Left renal cortex interstitium (tissue), 4 donors: ENCODE measurements around the gene ZNF862. TPM values are rescaled to one million over a fixed set of nuclear protein-coding genes. Genes with fewer than 3 reads are reported as not detected.

Source experiments
- DNase-seq, 4 donors: peaks; one replicate each; pipeline ENCODE4 v3.0.0-alpha.2; 2013; ENCODE audit warnings: low read depth in 4 of 4, low spot score in 2 of 4, missing footprints in 1 of 4
- polyA plus RNA-seq, 4 donors: library from polyadenylated mRNA; unstranded; fragments of 120-200 nt; gene quantifications; one replicate each; pipeline ENCODE4 v1.2.1, GENCODE V29; 2013; ENCODE audit not compliant: insufficient read length in 4 of 4

ZNF862 gene
- polyA plus RNA-seq, 4 donors, result 16.9 to 31.7 (median 22.1) TPM

DNA sequence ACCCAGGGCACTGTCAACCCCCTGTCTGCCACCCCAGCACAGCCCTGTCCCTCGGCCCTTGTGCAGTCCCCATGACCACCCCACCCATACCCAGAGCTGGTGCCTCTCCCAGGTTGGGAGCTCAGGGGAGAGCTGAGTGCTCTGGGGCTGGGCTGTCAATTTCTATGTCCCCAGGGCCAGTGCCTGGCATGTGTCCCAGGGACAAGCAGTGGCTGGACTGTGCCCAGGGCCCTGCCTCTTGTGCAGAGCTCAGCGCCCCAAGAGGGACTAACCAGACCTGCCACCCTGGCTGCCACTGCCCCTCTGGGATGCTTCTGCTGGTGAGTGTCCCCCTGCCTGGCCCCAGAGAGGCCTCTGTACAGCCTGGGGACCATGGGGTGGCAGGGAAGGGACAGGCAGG, 29.0 kb upstream of the ZNF862 start:
- DNase-seq, result no peak

DNA sequence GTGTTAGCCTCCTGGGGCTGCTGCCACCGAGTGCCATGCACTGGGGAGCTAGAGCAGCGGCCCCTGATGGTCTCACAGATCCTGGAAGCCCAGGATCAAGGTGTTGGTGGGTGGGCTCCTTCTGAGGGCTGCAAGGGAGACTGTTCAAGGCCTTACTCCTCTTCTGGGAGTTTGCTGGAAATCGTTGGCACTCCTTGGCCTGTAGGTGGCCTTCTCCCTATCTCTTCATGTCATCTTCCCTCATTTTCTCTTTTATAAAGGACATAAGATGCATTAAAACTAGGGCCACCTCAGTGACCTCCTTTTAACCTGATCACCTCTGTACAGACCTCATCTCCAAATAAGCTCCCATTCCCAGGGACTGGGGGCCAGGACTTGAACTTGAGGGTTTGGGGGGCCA, 27.0 kb upstream of the ZNF862 start:
- DNase-seq, result no peak

DNA sequence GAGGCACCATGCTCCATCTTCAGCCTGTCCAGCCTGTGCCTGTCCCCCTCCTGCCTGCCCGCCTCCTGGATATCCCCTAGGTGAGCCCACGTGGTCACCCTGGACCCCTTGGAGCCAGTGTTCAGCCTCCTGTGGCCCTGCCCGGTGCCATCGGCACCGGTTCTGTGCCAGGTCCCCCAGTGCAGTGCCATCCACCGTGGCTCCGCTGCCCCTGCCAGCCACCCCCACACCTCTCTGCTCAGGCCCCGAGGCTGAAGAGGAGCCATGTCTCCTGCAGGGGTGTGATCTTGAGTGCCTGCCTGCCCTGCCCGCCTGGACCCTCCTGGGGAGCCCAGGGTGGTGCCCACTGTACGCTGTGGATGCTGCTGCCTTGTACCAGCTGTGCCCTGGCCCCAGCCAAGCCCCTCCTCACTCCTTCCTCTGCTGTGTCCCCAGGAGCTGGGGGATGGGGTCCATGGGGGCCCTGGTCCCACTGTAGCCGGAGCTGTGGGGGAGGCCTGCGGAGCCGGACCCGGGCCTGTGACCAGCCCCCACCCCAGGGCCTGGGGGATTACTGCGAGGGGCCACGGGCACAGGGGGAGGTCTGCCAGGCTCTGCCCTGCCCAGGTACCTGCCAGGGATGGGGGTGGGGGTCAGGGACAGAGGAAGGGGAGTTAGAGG, 26.2 kb upstream of the ZNF862 start:
- DNase-seq, result no peak

DNA sequence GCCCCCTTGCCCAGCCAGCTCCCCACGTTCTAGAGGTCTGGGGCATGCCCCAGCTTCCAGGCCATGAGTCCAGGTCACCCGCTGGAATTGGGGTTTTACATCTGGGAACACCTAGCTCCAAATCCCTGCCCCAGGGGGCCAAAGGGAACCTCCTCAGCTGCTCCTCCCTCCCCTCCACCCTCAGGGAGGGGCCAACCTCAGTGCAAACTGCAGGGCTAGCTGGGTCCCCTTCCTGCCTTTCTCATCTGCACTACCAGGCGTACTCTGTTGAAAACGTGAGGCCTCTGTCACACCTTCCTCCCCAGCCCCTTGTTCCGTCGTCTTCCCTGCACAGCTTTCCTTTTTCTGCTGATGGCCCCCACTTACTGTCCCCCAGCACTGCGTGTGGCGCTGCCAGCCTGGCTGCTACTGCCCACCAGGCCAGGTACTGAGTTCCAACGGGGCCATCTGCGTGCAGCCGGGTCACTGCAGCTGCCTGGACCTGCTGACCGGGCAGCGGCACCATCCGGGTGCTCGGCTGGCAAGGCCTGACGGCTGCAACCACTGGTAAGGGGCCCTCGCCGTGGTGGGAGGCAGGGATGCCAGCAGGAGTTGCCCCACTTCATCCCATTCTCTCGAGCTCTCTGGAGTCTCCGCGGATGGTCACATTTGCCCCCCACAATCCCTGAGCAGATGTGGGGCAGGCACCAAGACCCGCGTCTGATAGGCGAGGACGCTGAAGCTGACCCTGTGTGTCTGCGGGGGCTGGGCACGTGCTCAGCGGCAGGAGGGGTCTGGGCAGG, 24.7 kb upstream of the ZNF862 start:
- no peak for DNase-seq

DNA sequence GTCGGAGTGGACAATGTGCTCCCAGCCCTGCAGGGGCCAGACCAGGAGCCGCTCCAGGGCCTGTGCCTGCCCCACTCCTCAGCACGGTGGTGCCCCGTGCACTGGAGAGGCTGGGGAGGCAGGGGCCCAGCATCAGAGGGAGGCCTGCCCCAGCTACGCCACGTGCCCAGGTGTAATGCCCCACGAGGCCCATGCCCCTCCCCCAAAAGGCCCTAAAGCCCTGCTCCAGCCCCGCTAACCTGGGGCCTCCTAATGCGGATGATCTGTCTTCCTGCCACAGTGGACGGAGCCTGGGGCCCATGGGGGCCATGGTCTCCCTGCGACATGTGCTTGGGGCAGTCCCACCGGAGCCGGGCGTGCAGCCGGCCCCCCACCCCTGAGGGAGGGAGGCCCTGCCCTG, 23.7 kb upstream of the ZNF862 start:
- DNase-seq, result no peak

DNA sequence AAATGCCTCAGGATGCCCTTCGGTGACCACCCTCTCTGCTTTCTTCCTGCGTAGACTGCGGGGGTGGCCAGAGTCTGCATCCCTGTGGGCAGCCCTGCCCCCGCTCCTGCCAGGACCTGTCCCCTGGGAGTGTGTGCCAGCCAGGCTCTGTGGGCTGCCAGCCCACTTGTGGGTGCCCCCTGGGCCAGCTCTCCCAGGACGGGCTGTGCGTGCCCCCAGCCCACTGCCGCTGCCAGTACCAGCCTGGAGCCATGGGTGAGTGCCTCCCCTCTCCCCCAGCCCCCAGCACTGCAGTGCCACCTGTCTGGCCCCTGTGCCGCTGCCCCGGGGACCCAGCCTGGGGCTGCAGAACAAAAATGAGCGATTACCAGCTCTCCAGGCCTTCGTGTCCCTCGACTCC, 23.1 kb upstream of the ZNF862 start:
- no peak for DNase-seq

DNA sequence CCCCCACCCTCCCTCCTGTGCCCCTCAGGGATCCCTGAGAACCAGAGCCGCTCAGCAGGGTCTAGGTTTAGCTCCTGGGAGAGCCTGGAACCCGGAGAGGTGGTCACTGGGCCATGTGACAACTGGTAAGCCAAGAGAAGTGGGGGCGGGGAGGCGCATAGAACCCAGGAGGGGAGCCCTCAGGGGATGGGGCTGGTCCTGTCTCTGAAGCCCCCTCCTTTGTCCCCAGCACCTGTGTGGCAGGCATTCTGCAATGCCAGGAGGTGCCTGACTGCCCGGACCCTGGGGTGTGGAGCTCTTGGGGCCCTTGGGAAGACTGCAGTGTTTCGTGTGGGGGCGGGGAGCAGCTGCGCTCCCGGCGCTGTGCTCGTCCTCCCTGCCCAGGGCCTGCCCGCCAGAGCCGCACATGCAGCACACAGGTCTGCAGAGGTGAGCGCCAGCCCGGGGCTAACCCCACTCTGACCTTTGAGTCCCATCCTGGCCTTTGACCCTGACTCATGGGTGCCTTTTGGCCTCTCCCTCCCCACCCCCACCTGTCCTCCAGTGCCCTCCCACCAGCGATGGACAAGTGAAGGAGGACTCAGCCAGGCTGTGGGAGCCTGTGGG, 22.4 kb upstream of the ZNF862 start:
- no peak for DNase-seq

DNA sequence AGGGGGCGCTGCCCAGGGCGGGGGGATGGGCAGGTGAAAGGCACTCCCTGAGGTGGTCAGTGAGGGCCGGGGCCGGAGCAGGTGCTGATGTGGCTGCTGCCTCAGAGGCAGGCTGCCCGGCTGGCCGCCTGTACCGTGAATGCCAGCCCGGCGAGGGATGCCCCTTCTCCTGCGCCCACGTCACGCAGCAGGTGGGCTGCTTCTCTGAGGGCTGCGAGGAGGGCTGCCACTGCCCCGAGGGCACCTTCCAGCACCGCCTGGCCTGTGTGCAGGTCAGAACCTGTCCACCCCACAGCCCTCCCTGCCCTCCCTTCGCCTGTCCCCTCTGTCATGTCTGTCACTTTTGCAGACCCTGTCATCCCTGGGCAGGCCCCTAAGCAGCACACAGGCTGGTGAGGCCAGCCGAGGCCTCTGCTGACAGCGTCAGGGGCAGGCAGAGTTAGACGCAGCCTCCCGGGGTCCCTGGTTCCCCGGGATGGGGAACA, 21.9 kb upstream of the ZNF862 start:
- DNase-seq, result no peak

DNA sequence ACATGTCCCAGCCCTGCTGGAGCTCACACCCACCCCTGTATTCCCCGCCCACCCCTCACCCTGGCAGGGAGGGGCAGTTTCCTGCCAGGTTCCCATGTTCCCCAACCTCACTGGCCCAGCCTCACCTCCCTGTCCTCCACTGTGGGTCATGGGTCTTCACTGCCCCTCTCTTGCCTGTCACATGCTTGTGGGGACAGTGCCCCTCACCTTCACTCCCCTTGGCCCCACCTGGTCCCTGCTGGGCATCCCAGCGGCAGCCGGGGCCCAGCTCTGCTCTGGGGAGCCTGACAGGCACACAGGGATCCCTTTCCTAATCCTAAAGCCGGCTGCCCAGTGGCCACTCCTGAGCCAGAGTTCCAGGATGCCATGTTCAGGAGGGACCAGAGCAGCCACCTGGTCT, 21.4 kb upstream of the ZNF862 start:
- DNase-seq, result no peak

DNA sequence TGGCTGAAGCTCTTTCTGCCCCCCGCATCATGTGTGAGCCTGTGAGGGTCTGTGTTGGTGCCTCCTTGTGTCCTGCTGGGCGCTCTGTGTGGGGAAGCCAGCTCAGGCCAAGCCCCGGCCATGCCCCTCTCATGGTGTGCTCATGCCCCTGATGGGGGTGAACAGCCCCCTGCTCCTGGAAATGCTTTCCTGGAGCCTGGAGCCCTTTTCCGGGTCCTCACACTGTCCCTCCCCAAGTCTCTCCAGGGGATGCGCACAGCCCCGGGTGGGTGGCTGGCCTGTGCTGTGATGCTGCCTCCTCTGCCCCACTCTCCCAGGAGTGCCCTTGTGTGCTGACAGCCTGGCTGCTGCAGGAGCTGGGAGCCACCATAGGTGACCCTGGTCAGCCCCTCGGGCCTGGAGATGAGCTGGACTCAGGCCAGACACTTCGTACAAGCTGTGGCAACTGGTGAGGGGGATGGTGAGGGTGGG, 20.8 kb upstream of the ZNF862 start:
- no peak for DNase-seq

DNA sequence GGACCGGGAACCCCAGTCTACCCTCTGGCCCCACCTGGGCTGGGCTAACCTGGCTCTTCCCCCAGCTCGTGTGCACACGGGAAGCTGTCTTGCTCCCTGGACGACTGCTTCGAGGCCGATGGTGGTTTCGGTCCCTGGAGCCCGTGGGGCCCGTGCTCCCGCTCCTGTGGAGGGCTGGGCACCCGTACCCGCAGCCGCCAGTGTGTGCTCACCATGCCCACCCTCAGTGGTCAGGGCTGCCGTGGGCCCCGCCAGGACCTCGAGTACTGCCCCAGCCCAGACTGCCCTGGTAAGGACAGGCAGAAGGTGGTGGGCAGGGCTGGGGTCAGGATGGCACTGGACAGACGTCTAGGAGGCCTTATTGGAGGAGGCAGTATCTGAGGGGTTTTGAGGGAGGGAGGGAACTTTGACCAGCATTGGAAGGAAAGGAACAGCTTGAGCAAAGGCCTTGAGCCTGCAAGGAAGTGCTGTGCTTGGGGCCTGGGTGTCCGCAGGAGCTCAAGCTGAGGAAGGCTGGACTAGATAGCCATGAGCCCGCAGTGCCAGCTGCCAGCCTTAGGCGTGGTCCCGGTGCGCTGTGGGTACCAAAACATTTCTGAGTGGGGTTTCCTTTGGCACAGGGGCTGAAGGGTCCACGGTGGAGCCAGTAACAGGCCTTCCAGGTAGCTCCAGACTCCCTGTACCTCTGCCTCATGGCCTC, 20.2 kb upstream of the ZNF862 start:
- no peak for DNase-seq

DNA sequence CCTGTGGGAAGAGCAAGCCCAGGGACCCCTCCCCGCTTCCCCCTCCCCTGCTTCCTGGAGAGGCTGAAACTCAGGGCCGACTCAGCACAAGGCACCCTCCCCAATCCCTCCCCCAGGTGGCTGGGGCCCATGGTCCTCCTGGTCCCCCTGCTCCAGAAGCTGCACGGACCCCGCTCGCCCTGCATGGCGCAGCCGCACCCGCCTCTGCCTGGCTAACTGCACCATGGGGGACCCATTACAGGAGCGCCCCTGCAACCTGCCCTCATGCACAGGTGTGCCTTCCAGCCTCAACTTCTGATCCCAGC, 19.7 kb upstream of the ZNF862 start:
- DNase-seq, result no peak

DNA sequence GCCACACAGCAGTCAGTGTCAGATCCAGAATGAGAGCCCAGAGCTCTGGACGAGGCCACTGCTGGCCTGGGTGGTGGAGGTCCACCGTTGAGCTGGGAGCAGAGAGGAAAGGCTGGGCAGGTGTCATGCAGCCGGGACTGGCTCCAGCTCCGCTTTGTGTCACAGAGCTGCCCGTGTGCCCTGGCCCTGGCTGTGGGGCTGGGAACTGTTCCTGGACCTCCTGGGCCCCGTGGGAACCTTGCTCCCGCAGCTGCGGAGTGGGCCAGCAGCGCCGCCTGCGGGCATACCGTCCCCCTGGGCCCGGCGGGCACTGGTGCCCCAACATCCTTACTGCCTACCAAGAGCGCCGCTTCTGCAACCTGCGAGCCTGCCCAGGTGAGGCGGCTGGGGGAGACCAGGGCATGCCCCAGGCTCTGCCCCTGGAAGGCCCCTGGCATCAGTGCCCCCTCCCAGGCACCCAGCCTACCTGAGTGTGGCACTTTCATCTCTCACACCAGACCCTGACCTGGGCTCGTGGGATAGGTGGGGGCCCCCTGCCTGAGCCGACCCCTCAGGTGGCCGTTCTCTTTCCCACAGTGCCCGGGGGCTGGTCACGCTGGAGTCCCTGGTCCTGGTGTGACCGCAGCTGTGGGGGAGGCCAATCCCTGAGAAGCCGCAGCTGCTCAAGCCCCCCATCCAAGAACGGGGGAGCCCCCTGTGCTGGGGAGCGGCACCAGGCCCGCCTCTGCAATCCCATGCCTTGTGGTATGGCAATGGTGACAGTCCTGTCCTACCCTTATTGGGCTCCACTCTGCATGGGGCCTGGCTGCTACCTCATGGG, 18.8 kb upstream of the ZNF862 start:
- no peak for DNase-seq

DNA sequence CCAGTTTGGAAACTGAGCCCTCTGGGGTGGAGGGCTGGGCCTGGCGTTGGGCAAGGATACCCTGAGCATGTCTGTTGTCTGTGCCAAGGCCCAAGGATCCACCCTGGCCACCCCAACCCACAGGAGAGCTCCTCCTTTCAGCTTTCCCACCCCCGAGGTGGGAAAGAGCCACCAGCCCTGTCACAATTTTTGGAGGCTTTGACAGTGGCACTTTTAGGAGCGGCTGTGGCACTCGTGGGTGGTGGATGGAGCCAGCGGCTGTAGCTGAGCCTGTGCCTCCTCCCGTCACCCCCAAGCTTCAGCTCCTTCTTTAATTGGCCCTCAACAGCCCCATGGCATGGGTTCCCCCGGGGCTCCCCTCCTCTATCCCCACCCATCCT, 18.2 kb upstream of the ZNF862 start:
- DNase-seq, result no peak

DNA sequence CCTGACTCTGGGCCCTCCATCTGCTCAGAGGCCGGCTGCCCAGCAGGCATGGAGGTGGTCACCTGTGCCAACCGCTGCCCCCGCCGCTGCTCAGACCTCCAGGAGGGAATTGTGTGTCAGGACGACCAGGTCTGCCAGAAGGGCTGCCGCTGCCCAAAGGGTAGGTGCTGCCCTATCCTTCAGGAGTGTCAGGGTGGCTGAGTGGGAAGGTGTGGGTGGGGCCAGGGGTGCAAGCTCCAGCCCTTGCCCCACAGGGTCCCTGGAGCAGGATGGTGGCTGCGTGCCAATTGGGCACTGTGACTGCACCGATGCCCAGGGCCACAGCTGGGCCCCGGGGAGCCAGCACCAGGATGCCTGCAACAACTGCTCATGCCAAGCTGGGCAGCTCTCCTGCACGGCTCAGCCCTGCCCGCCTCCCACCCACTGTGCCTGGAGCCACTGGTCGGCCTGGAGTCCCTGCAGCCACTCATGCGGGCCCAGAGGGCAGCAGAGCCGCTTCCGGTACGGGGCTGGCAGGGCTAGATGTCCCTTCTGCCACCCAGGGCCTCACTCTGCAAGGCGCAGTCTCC, 17.5 kb upstream of the ZNF862 start:
- DNase-seq, result no peak

DNA sequence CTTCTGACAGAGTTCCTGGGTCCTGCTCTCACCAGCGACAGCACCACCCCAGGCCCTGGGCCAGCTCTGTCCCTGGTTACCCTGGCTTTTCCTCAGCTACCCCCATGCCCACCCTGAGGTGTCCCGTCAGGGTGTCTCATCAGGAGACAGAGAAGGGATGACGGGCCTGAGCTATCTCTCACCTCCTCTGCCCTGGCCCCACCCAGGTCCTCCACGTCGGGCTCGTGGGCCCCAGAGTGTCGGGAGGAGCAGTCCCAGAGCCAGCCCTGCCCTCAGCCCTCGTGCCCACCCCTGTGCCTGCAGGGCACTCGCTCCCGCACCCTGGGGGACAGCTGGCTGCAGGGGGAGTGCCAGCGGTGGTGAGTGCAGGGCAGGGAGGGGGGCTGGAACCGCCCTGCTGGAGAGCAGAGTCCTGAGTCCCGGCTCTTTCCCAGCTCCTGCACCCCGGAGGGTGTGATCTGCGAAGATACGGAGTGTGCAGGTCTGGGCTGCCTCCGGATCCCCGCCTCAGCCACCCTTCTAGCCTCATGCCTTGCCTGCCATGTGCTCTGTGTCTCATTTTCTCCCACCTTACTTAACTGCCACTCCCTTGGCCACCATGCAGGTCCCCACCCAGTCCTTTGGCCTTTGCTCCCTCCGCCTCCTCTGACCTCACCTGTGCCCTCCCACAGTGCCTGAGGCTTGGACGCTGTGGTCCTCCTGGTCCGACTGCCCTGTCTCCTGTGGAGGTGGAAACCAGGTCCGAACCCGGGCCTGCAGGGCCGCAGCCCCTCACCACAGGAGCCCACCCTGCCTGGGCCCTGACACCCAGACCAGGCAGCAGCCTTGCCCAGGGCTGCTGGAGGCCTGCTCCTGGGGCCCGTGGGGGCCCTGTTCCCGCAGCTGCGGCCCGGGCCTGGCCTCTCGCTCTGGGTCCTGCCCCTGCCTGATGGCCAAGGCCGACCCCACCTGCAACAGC, 16.7 kb upstream of the ZNF862 start:
- no peak for DNase-seq

DNA sequence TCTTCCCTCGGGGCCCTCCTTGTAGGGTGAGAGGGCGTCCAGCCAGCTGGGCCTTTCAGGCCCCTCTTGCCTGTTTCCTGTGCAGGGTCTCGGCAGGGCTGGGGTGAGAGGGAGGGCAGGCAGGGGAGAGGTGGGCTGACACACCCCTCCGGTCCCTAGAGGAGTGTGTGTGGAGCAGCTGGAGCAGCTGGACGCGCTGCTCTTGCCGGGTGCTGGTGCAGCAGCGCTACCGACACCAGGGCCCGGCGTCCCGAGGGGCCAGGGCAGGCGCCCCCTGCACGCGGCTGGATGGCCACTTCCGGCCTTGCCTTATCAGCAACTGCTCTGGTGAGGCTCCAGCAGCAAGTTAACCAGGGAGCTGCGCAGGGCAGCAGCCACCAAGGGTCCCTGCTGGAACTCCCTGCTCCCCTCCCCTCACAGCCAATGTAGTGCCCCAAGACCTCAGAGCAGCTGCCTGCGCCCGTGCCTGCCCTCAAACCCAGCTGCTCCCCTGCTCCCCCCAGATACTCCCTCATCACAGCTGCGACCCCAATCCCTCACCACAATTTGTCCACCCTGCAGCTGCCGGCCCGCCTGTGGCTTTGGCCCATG, 15.7 kb upstream of the ZNF862 start:
- no peak for DNase-seq

DNA sequence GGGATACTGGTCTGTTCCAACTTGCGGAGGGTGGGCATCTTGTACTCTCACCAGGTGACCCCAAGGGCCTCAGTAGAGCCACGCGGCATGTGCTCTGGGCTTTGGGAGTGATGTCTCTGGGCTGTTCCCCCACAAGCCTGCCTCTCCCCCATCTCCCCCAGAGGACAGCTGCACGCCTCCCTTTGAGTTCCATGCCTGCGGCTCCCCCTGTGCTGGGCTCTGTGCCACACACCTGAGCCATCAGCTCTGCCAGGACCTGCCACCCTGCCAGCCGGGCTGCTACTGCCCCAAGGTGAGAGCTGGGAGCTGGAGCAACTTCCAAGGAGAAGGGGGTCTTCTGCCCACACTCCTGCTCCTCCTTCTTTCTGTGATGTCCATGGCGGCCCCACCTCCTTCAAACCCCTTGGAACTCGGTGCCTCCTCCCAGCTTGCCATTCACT, 15.0 kb upstream of the ZNF862 start:
- no peak for DNase-seq
